GM19324 (cell line): ENCODE results near the gene CSRNP2.
"Not testable (repeated sequence)": the region's sequence is repeated elsewhere in the genome, so short reads cannot be mapped to it uniquely, and the experiment has no call there.

Source experiments
- ATAC-seq: cut with Tn5 transposase; IDR thresholded peaks from one replicate; pipeline ENCODE4 v1.9.1; 2021; ENCODE audit warnings: mild to moderate bottlenecking, moderate library complexity; ENCODE audit not compliant: unreplicated experiment, low FRiP score

The CSRNP2 gene

GRCh38 chr12:51078346-51078745, 5.0 kb downstream of the CSRNP2 start:
- ATAC-seq, result not testable (repeated sequence)

- no peak for ATAC-seq
Measured at GRCh38 chr12:51077930-51078329, 5.5 kb downstream of the CSRNP2 start.

DNA sequence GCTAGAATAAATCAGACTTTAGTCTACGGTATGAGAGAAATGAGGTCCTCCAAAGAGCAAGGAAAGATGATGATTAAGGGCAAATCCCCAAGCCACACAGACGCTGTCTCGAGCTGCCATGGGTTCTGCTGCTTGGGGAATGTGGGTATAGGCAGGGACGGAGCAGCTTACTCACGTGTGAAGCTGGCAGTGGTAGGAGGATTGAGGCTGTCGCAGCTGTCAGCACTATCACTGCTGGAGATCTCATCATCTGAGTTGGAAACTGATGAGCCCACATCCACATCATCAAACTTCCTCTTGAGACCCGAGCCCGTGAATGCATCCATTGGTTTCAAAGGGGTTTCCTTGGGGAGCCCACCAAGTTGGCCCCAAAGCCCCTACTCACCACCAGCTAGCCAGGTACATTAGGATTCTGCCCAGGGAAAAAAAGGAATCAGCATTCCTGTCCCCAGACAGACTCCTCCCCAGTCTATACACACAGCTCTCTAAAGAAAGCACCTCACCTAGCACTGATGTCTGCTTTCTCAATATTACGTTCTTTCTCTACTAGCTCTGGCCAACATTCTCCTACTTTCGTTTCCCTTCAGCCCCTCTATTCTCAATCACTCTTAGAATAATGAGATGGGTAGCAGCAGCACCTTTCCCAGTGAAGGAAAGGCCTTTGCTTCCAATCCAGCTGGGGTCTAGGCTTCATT, 7.0 kb downstream of the CSRNP2 start:
- ATAC-seq, result no peak

- no peak for ATAC-seq
Measured at GRCh38 chr12:51075390-51075789, 8.0 kb downstream of the CSRNP2 start.

GRCh38 chr12:51071663-51072062, 11.7 kb downstream of the CSRNP2 start:
- ATAC-seq, result no peak

DNA sequence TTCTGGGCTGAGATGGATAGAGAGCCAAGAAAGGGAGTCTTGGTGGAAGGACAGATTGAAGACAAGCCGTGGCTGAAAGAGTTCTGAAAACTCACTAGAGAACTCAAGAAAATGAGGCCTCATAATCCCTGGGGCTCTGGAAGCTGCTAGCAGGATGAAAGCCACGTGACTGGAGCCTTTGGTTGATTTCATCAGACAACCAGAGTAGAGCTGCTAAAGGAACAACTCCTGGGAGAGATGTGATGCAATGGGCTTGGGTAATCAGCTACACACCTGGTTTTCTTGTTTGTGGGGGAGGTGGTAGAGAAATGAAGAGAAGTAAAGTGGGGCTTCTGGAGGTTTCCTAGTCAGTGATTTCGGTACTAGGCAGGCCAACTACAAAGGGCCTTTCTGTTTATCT, 13.4 kb downstream of the CSRNP2 start:
- ATAC-seq, result no peak

DNA sequence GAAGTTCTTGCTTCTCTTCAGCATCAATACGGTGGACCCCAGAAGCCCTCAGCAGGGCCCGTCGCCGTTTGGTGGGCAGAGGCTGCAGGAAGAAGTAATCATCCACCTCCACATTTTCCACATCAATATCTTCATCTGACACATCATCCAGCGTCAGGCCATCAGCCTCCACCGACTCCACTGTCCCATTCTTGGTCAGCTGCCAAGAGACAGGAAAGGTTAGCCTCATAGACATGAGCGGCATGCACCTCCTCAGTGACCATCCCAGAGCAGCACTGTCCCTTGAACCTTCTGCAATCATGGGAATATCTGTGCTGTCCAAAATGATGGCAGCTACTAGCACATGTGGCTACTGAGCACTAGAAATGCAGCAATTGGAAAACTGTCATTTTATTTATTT, 15.6 kb downstream of the CSRNP2 start:
- ATAC-seq, result no peak

- no peak for ATAC-seq
Measured at GRCh38 chr12:51067229-51067628, 16.2 kb downstream of the CSRNP2 start.

- no peak for ATAC-seq
Measured at GRCh38 chr12:51065530-51065929, 17.9 kb downstream of the CSRNP2 start.

- no peak for ATAC-seq
Measured at GRCh38 chr12:51062631-51063397, 20.6 kb downstream of the CSRNP2 start.

DNA sequence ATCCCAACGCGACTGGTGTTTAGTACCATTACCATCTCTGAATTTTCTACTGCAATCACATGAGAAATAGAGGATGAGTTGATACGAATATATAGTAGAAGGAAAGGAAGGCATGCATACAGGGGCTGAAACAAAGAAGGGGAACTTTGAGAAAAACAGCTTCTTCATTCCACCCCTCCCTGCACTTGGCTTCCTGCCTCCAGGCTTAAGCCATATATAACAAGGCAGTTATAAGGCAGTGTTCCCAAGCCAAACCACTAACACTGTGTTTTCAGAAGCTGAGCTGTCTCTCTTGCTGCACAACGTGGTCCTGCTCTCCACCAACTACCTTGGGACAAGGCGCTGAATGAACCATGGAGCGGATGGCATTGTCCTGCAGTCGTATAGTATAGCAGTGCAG, 24.3 kb downstream of the CSRNP2 start:
- no peak for ATAC-seq

DNA sequence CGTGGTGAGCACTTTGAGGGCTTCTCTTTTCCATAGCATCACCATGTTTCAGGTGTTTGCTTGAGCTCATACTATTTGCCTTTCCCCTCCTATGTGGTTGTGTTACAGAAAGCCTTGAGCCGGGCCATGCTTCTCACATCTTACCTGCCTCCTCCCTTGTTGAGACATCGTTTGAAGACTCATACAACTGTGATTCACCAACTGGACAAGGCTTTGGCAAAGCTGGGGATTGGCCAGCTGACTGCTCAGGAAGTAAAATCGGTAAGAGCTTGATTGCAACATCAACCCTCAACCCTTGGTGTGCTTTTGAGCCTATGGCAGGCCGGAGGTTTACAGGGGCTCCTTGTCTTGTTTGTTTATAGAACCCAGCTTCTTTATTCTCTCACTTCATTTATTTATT, 27.2 kb downstream of the CSRNP2 start:
- no peak for ATAC-seq

GRCh38 chr12:51055060-51055459, 28.3 kb downstream of the CSRNP2 start:
- ATAC-seq, result no peak

GRCh38 chr12:51051787-51052186, 31.6 kb downstream of the CSRNP2 start:
- ATAC-seq, result no peak

- no peak for ATAC-seq
Measured at GRCh38 chr12:51049525-51049924, 33.9 kb downstream of the CSRNP2 start.

GRCh38 chr12:51048661-51049251, 34.6 kb downstream of the CSRNP2 start:
- ATAC-seq, result peak; percentile 7

DNA sequence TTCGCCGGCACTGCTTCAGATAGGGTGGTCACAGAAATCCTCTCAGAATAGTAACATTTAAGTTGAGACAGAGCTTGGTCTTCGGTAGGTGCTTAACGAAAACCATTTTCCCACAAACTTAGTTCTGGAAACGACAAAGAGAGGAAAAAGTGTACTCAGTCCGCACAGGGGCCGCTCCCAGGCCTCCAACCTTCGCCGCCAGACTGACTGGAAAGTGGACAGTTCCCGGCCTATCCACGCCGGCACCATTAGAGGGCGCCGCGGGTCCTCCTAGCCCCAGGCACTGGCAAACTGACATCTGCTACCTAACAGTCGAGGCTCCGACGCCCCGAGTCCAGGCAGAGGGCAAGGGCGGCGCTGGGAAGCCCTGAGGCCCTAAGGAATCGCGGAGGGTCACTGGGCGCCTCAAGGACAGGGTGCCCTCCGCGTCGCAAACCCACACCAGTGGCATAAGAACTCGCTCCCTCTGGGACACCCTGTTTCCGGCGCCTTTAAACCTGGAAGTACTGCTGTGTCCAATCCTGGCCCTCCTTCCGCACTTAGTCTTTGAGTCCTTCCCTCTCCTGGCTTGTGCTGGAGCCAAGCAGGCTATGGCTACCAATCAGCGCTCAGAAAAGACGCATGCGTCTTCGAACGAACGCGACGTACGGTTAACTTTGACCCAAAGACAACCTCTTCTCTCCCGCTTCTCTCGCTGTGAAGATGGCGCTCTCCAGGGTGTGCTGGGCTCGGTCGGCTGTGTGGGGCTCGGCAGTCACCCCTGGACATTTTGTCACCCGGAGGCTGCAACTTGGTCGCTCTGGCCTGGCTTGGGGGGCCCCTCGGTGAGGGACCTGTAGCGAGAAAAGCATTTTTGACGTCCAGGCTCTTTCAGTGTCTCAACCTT, 35.5 kb downstream of the CSRNP2 start, which contains the start of gene LETMD1:
Gene LETMD1, plus strand, starts transcription at position 673 of the 886 bp plus-strand sequence. Its CDS starts 30 bp downstream, at position 703.
- ATAC-seq, result peak; percentile 97

DNA sequence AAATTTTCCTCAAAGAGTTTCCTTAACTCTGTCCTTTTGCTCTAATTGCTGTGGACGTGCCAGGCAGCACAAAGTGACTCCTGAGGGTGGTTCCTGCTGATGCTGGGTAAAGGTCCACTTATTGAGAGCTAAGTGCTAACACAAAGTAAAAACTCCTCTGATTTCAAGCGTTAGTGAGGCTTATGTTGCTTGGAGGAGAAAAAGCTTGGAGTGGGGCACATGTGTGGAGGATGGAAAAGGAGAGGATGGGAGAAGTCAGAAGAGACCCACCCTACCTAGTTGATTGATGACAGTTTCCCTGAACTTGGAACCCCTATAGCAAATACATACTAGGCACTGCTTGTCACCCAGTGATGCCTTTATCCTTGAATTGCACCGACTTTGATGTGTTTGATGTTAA, 47.1 kb downstream of the CSRNP2 start:
- no peak for ATAC-seq

GRCh38 chr12:51033457-51034089, 49.8 kb downstream of the CSRNP2 start:
- ATAC-seq, result no peak

DNA sequence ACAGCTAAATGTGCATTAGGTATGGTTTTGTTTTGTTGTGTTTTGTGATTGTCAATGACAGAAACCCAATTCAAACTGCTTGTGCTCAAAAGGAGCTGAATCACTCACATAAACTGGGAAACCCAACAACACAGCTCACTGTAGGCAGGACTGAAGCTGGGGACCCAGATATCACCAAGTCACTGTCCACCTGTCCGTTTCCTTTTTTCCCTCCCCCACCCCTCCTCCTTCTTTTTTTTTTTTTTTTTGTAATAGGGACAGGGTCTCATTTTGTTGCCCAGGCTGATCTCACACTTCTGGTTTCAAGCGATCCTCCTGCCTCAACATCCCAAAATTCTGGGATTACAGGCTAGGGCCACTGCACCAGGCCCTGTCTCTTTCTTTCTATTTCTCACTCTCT, 50.3 kb downstream of the CSRNP2 start:
- ATAC-seq, result no peak
